H9 (cell line): ENCODE measurements around the gene SLC24A3. TPM values are rescaled to one million over a fixed set of nuclear protein-coding genes. Genes with fewer than 3 reads are reported as not detected.

Source experiments
- DNase-seq: peaks from one replicate; pipeline ENCODE4 v3.0.0-alpha.2; 2017
- H2AFZ ChIP-seq: one replicate; pipeline ENCODE4 v1.6.1; 2013; ENCODE audit warnings: mild to moderate bottlenecking, low read length, control low read depth, moderate library complexity
- H2AK5ac ChIP-seq: 2 replicates; pipeline ENCODE4 v1.6.1; 2013; ENCODE audit warnings: low read length, control low read depth, mixed read lengths; ENCODE audit not compliant: insufficient read length
- H2BK120ac ChIP-seq: one replicate; pipeline ENCODE4 v1.6.1; 2013; ENCODE audit warnings: low read depth, mild to moderate bottlenecking, low read length, control low read depth, inconsistent platforms; ENCODE audit not compliant: poor library complexity, severe bottlenecking
- H2BK12ac ChIP-seq: 2 replicates; pipeline ENCODE4 v1.6.1; 2013; ENCODE audit warnings: low read length, control low read depth, mixed read lengths, low read depth; ENCODE audit not compliant: insufficient read length
- H2BK15ac ChIP-seq: 2 replicates; pipeline ENCODE4 v1.6.1; 2013; ENCODE audit warnings: low read depth, low read length, control low read depth
- H2BK20ac ChIP-seq: one replicate; pipeline ENCODE4 v1.6.1; 2013; ENCODE audit warnings: low read depth, mild to moderate bottlenecking, low read length, control low read depth, inconsistent platforms; ENCODE audit not compliant: poor library complexity, severe bottlenecking
- H2BK5ac ChIP-seq: 2 replicates; pipeline ENCODE4 v1.6.1; 2013; ENCODE audit warnings: low read length, control low read depth, mixed read lengths; ENCODE audit not compliant: insufficient read length
- H3K14ac ChIP-seq: 2 replicates; pipeline ENCODE4 v1.6.1; 2013; ENCODE audit warnings: low read length, control low read depth; ENCODE audit not compliant: insufficient read depth
- H3K18ac ChIP-seq: 2 replicates; pipeline ENCODE4 v1.6.1; 2013; ENCODE audit warnings: low read depth, mild to moderate bottlenecking, mixed read lengths, low read length, control low read depth; ENCODE audit not compliant: insufficient read length
- H3K23ac ChIP-seq: 2 replicates; pipeline ENCODE4 v1.6.1; 2013; ENCODE audit warnings: low read length, control low read depth, mixed read lengths, low read depth; ENCODE audit not compliant: insufficient read length
- H3K23me2 ChIP-seq: 2 replicates; pipeline ENCODE4 v1.6.1; 2013; ENCODE audit warnings: low read depth, mild to moderate bottlenecking, mixed read lengths, low read length, control low read depth; ENCODE audit not compliant: insufficient read length, poor library complexity, severe bottlenecking
- H3K27ac ChIP-seq: 2 replicates; pipeline ENCODE4 v1.5.1; 2013; ENCODE audit warnings: low read length, control low read depth, mixed read lengths, low read depth; ENCODE audit not compliant: insufficient read length
- H3K27me3 ChIP-seq: 2 replicates; pipeline ENCODE4 v1.6.1; 2013; ENCODE audit warnings: low read length, control low read depth, inconsistent platforms; ENCODE audit not compliant: insufficient read depth
- H3K4ac ChIP-seq: 2 replicates; pipeline ENCODE4 v1.6.1; 2013; ENCODE audit warnings: low read depth, mild to moderate bottlenecking, control low read depth, inconsistent platforms, low read length, moderate library complexity
- H3K4me1 ChIP-seq: 2 replicates; pipeline ENCODE4 v1.6.1; 2013; ENCODE audit warnings: low read length, control low read depth, inconsistent platforms; ENCODE audit not compliant: insufficient read depth
- H3K4me2 ChIP-seq: 2 replicates; pipeline ENCODE4 v1.6.1; 2013; ENCODE audit warnings: low read length, control low read depth, mixed read lengths; ENCODE audit not compliant: insufficient read length, insufficient read depth
- H3K56ac ChIP-seq: 2 replicates; pipeline ENCODE4 v1.6.1; 2013; ENCODE audit warnings: low read depth, mild to moderate bottlenecking, mixed read lengths, low read length, control low read depth; ENCODE audit not compliant: insufficient read length
- H3K79me1 ChIP-seq: 2 replicates; pipeline ENCODE4 v1.6.1; 2013; ENCODE audit warnings: low read depth, mild to moderate bottlenecking, moderate library complexity, low read length, control low read depth, inconsistent platforms; ENCODE audit not compliant: insufficient read depth, poor library complexity, severe bottlenecking
- H3K79me2 ChIP-seq: 2 replicates; pipeline ENCODE4 v1.6.1; 2013; ENCODE audit warnings: low read length, control low read depth, inconsistent platforms; ENCODE audit not compliant: insufficient read depth
- H3K9ac ChIP-seq: 2 replicates; pipeline ENCODE4 v1.6.1; 2013; ENCODE audit warnings: low read length, control low read depth, mixed read lengths; ENCODE audit not compliant: insufficient read length; ENCODE audit errors: extremely low read depth
- H3K9me3 ChIP-seq: one replicate; pipeline ENCODE4 v1.6.1; 2013; ENCODE audit warnings: low read depth, low read length, inconsistent platforms; ENCODE audit not compliant: control insufficient read depth
- H3T11ph ChIP-seq: one replicate; pipeline ENCODE4 v1.6.1; 2013; ENCODE audit warnings: mild to moderate bottlenecking, low read length, control low read depth, inconsistent platforms
- H4K20me1 ChIP-seq: one replicate; pipeline ENCODE4 v1.6.1; 2013; ENCODE audit not compliant: control insufficient read depth, insufficient read length, insufficient read depth
- H4K5ac ChIP-seq: 2 replicates; pipeline ENCODE4 v1.6.1; 2013; ENCODE audit warnings: low read depth, mild to moderate bottlenecking, mixed read lengths, low read length, control low read depth; ENCODE audit not compliant: insufficient read length
- H4K8ac ChIP-seq: replicated peaks from 2 replicates; pipeline ENCODE4 v1.6.1; 2013; ENCODE audit warnings: low read length, control low read depth, mixed read lengths, low read depth; ENCODE audit not compliant: insufficient read length
- H4K91ac ChIP-seq: 2 replicates; pipeline ENCODE4 v1.6.1; 2013; ENCODE audit warnings: low read depth, mild to moderate bottlenecking, moderate library complexity, mixed read lengths, low read length, control low read depth; ENCODE audit not compliant: insufficient read length
- H3K27ac Mint-ChIP-seq, 3 experiments: 2 replicates in 2 of 3; 3 replicates in 1 of 3; pipeline ENCODE4 v1.8.0; 2020 to 2021; ENCODE audit warnings: mixed read lengths in 3 of 3, mild to moderate bottlenecking in 1 of 3, moderate library complexity in 1 of 3
- H3K27me3 Mint-ChIP-seq: 2 replicates; pipeline ENCODE4 v1.8.0; 2021; ENCODE audit warnings: low read depth, mild to moderate bottlenecking, moderate library complexity, mixed read lengths
- H3K36me3 Mint-ChIP-seq, 3 experiments: 2 replicates in 2 of 3; 3 replicates in 1 of 3; pipeline ENCODE4 v1.8.0; 2020 to 2021; ENCODE audit warnings: low read depth in 3 of 3, mixed read lengths in 3 of 3; ENCODE audit not compliant: insufficient read depth in 1 of 3
- H3K4me1 Mint-ChIP-seq, 2 experiments: 2 replicates each; pipeline ENCODE4 v1.8.0; 2020; ENCODE audit warnings: mixed read lengths in 2 of 2
- H3K4me3 Mint-ChIP-seq, 2 experiments: 2 replicates in 1 of 2; 3 replicates in 1 of 2; pipeline ENCODE4 v1.8.0; 2020 to 2021; ENCODE audit warnings: mild to moderate bottlenecking in 2 of 2, mixed read lengths in 2 of 2, moderate library complexity in 1 of 2
- H3K9me3 Mint-ChIP-seq, 2 experiments: 2 replicates in 1 of 2; 3 replicates in 1 of 2; pipeline ENCODE4 v1.8.0; 2020; ENCODE audit warnings: mild to moderate bottlenecking in 2 of 2, mixed read lengths in 2 of 2, moderate library complexity in 1 of 2
- CTCF ChIP-seq: fragments of 200-600 bp; sonication (generic); conservative IDR thresholded peaks from 3 replicates; pipeline ENCODE4 v1.8.0; 2021; ENCODE audit warnings: antibody characterized with exemption, mild to moderate bottlenecking
- WGBS: extraction: QIAGEN DNeasy Blood & Tissue Kit; methylation state at CpG from one replicate; pipeline ENCODE4 v1.1.7; 2013; ENCODE audit warnings: missing lambda C conversion rate, low lambda C conversion rate, mixed read lengths; ENCODE audit not compliant: insufficient read length; ENCODE audit errors: extremely low coverage; 5-methylcytosine and 5-hydroxymethylcytosine counted together
- total RNA-seq: library from RNA; stranded (reverse); gene quantifications from 2 replicates; pipeline ENCODE4 v1.2.1, GENCODE V29; 2021

SLC24A3 gene
- total RNA-seq, 1 experiment from 2014 or later = 0.83 TPM

GRCh38 chr20:19302714-19303113 lies 90.3 kb downstream of the SLC24A3 start:
- Histone ChIP-seq H2BK15ac (no peak overlapping the region), H3K9me3 (no peaks in the 10 kb centered on the region), H3K4ac (no peak overlapping the region), H3K23ac (no peak overlapping the region), H4K91ac (no peak overlapping the region), H2BK12ac (no peak overlapping the region), H4K5ac (no peak overlapping the region), H3K27me3 (no peaks in the 10 kb centered on the region), H2BK120ac (no peak overlapping the region), H3K56ac (no peak overlapping the region), H3K4me2 (no peak overlapping the region), H3K23me2 (no peaks in the 10 kb centered on the region), H2AK5ac (no peak overlapping the region), H4K8ac (no peak overlapping the region), H4K20me1 (no peaks in the 10 kb centered on the region), H3K79me1 (no peaks in the 10 kb centered on the region), H3K79me2 (no peaks in the 10 kb centered on the region), H3K9ac (no peak overlapping the region), H3K18ac (no peak overlapping the region), H2BK20ac (no peak overlapping the region), H3K27ac (no peak overlapping the region), H3K14ac (no peak overlapping the region), H3T11ph (no peak overlapping the region), H3K4me1 (peaks cover 3% of the 10 kb centered on the region; the same call in 1 of the 2 replicates), H2AFZ (no peak overlapping the region), H2BK5ac (no peak overlapping the region)
- no peak for DNase-seq
- peaks cover 3 to 4% of the 10 kb centered on the region in 2 experiments; a peak in 3 of 4 replicates for H3K4me1 Mint-ChIP-seq
- peaks cover 0 to 4% (median 0%) of the 10 kb centered on the region in 3 experiments; a peak in 3 of 7 replicates for H3K36me3 Mint-ChIP-seq
- no peak overlapping the region for H3K4me3 Mint-ChIP-seq
- WGBS = no CpG with 5 or more reads among the region's 3 CpGs
- H3K27me3 Mint-ChIP-seq = no peaks in the 10 kb centered on the region
- H3K9me3 Mint-ChIP-seq = peaks cover 4 to 7% of the 10 kb centered on the region in 2 experiments; a peak in 4 of 5 replicates
- H3K27ac Mint-ChIP-seq = no peak overlapping the region
- TF ChIP-seq CTCF = no peak
